Stimulated activated CD8-positive, alpha-beta memory T cell treated with anti-CD3 and anti-CD28 coated beads, Interleukin-15, amount 100 ng/mL, for 1 hour (primary cell): ENCODE measurements around the gene UNC13C.

Experiments
- DNase-seq: peaks from one replicate; pipeline ENCODE4 v3.0.0-alpha.2; 2020; ENCODE audit warnings: low read depth

UNC13C gene

DNA sequence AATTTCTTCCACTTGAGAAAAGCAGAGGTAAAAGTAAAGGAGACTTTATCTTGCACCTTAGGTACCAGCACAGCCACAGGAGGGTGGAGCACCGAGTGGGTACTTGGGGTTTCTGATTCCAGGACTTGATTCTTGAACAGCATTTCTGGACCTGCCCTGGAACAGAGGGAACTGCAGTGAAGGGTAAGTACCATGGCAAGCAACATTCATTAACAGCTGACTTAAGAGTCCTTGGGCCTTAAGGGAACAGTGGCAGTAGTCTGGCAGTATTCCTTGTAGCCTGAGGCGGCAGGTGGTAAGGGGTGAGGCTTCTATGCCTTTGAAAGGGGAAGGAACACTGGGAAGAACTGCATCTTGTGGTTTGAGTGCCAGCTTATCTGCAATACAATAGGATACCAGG lies 666.6 kb downstream of the UNC13C start:
- DNase-seq = no peak

DNA sequence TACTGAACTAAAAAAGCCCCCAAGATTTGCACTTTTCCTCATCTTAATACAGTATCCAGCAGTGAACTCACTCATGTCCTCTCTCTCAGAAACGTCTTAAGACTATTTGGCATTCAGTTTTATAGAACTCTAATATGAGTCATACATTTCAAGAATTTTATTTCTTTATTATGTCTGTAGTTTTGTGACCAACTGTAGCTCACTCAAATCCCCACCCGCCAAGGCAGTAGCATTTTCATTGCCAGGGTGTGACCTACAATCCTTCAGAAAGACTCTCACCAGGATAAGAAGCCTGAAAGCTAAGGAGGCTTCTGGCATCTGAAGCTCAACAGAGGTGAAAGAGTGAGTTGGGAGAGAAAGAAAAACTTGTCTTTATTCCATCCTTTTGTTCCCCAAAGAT lies 681.4 kb downstream of the UNC13C start:
- DNase-seq = no peak

- no peak for DNase-seq
Measured at GRCh38 chr15:54660356-54660755, 682.1 kb downstream of the UNC13C start.

GRCh38 chr15:54675241-54675640 lies 697.0 kb downstream of the UNC13C start:
- DNase-seq = no peak

DNA sequence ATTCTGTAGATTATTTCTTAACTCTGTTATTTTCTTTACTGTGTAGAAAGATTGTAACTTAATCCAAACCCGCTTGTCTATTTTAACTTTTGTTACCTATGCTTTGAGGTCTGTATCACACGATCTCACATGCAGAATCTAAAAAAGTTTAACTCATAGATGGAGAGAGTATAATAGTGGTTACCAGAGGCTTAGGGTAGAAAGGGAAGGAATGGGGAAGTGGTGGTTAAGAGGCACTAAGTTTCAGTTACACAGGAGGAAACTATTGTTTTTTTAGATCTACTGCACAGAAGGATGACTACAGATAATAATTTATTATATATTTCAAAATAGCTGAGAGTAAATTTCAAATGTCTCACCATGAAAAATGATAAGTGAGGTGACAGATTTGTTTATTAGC lies 703.3 kb downstream of the UNC13C start:
- DNase-seq = no peak
